ENCODE measurements around the gene RAPGEF5. TPM values are rescaled to one million over a fixed set of nuclear protein-coding genes. Genes with fewer than 3 reads are reported as not detected.

Gene RAPGEF5
- total RNA-seq, 5 donors from 2014 or later (not counting 1 experiment from before 2014, with no cell fraction given), result 0.12 to 2.4 (median 0.61) TPM

DNA sequence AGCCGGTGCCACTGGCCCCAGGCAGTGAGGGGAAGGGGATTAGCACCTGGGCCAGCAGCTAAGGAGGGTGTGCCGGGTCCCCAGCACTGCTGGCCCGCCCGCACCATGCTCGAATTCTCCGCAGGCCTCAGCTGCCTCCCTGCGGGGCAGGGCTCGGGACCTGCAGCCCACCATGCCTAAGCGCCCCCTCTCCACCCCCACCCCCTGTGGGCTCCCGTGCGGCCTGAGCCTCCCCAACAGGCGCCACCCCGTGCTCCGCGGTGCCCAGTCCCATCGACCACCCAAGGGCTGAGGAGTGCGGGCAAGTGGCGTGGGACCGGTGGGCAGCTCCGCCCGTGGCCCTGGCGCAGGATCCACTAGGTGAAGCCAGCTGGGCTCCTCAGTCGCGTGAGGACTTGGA is 266.4 kb downstream of the RAPGEF5 start:
- no peaks in the 10 kb centered on the region for H3K9me3 ChIP-seq
- ChIA-PET POLR2A (no interaction called here), CTCF (interaction anchor here in 1 of 2 donors (1.0 kb wide), 1 partner anchor 13 kb away, joined by 3 read pairs; no protein-coding TSS in a partner anchor)
- H3K36me3 ChIP-seq (ENCODE audit: control insufficient read depth in 2 of 2, extremely low read depth in 1 of 2, insufficient read depth in 1 of 2, low read length in 1 of 2), result no peaks in the 10 kb centered on the region
- H3K4me3 ChIP-seq (ENCODE audit: control insufficient read depth in 1 of 2, extremely low read depth in 1 of 2, low read length in 1 of 2), result no peak overlapping the region
- Mint-ChIP-seq H3K27ac (no peak overlapping the region), H3K9me3 (no peaks in the 10 kb centered on the region), H3K4me1 (no peaks in the 10 kb centered on the region), H3K36me3 (no peaks in the 10 kb centered on the region), H3K27me3 (peaks cover 0 to 5% of the 10 kb centered on the region in 2 donors), H3K4me3 (no peak overlapping the region)
- DNase-seq (no peak), ATAC-seq (replicated peaks in 1 of 4) (no peak)
- no peak overlapping the region for H3K27ac ChIP-seq (ENCODE audit: low read length)
- peaks cover 0 to 4% of the 10 kb centered on the region in 2 experiments for H3K27me3 ChIP-seq (replicated peaks in 1 of 2; ENCODE audit: control insufficient read depth in 2 of 2, extremely low read depth in 1 of 2, insufficient read depth in 2 of 2, low read length in 1 of 2)
- WGBS (ENCODE audit: insufficient coverage), result 100% methylated on average over 1 of the region's 24 CpGs
- H3K4me1 ChIP-seq (ENCODE audit: control insufficient read depth in 1 of 2, extremely low read depth in 1 of 2, insufficient read depth in 2 of 2, low read length in 2 of 2), result no peaks in the 10 kb centered on the region

DNA sequence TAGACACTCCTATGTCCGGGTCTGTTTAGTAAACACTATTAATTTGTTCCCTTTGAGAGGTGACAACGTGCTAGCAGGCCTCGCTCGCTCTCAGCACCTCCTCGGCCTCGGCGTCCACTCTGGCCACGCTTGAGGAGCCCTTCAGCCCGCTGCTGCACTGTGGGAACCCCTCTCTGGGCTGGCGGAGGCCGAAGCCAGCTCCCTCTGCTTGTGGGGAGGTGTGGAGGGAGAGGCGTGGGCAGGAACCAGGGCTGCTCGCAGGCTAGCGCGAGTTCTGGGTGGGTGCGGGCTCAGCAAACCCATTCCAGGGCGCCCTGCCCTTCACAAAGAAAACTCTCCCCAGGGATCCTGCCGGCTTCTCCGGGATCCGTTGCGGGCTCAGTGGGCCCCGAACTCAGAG is 266.8 kb downstream of the RAPGEF5 start:
- H3K4me3 ChIP-seq (ENCODE audit: control insufficient read depth in 1 of 2, extremely low read depth in 1 of 2, low read length in 1 of 2), result no peak overlapping the region
- ChIA-PET POLR2A (no interaction called here), CTCF (no interaction called here)
- no peaks in the 10 kb centered on the region for H3K9me3 ChIP-seq
- Mint-ChIP-seq H3K9me3 (no peaks in the 10 kb centered on the region), H3K36me3 (no peaks in the 10 kb centered on the region), H3K27me3 (peaks cover 0 to 5% of the 10 kb centered on the region in 2 donors), H3K4me1 (no peaks in the 10 kb centered on the region), H3K27ac (no peak overlapping the region), H3K4me3 (no peak overlapping the region)
- 90% methylated on average over 9 of the region's 22 CpGs for WGBS (ENCODE audit: insufficient coverage)
- no peaks in the 10 kb centered on the region for H3K4me1 ChIP-seq (ENCODE audit: control insufficient read depth in 1 of 2, extremely low read depth in 1 of 2, insufficient read depth in 2 of 2, low read length in 2 of 2)
- no peak for DNase-seq
- H3K27ac ChIP-seq (ENCODE audit: low read length), result no peak overlapping the region
- H3K36me3 ChIP-seq (ENCODE audit: control insufficient read depth in 2 of 2, extremely low read depth in 1 of 2, insufficient read depth in 1 of 2, low read length in 1 of 2), result no peaks in the 10 kb centered on the region
- no peak for ATAC-seq (replicated peaks in 1 of 4)
- peaks cover 0 to 4% of the 10 kb centered on the region in 2 experiments for H3K27me3 ChIP-seq (replicated peaks in 1 of 2; ENCODE audit: control insufficient read depth in 2 of 2, extremely low read depth in 1 of 2, insufficient read depth in 2 of 2, low read length in 1 of 2)

DNA sequence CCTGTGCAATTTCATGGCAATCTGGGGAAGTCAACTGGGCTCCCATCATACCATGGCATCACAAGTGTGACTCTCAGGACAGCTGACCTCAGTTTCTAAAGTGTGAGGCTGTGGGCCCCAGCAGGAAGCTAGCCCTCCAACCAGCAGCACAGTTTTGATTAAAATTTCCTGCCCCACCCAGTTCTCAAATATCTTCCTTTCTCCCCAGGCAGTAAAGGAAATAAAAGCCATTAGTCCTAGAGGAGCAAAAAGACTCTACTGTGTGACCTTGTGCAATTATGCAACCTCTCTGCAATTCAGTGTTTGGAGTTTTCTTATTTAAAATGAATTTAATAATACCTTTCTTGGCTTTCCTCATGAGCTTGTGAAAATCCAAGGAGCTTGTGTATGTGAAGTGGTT is 268.1 kb downstream of the RAPGEF5 start:
- ChIA-PET CTCF (interaction anchor here in 1 of 2 donors (0.6 kb wide), 1 partner anchor 782 kb away, joined by 3 read pairs; no protein-coding TSS in a partner anchor), POLR2A (no interaction called here)
- Histone ChIP-seq H3K9me3 (no peaks in the 10 kb centered on the region), H3K36me3 (ENCODE audit: control insufficient read depth in 2 of 2, extremely low read depth in 1 of 2, insufficient read depth in 1 of 2, low read length in 1 of 2) (no peaks in the 10 kb centered on the region), H3K27ac (ENCODE audit: low read length) (no peak overlapping the region), H3K4me3 (ENCODE audit: control insufficient read depth in 1 of 2, extremely low read depth in 1 of 2, low read length in 1 of 2) (no peak overlapping the region), H3K4me1 (ENCODE audit: control insufficient read depth in 1 of 2, extremely low read depth in 1 of 2, insufficient read depth in 2 of 2, low read length in 2 of 2) (no peaks in the 10 kb centered on the region), H3K27me3 (replicated peaks in 1 of 2; ENCODE audit: control insufficient read depth in 2 of 2, extremely low read depth in 1 of 2, insufficient read depth in 2 of 2, low read length in 1 of 2) (peaks cover 0 to 3% of the 10 kb centered on the region in 2 experiments)
- Mint-ChIP-seq H3K27ac (no peak overlapping the region), H3K36me3 (no peaks in the 10 kb centered on the region), H3K9me3 (no peaks in the 10 kb centered on the region), H3K4me3 (no peak overlapping the region), H3K27me3 (peaks cover 0 to 5% of the 10 kb centered on the region in 2 donors), H3K4me1 (peaks cover under 1 to 1% (median under 1%) of the 10 kb centered on the region in 3 donors)
- ATAC-seq (replicated peaks in 1 of 4) (no peak), DNase-seq (no peak)

DNA sequence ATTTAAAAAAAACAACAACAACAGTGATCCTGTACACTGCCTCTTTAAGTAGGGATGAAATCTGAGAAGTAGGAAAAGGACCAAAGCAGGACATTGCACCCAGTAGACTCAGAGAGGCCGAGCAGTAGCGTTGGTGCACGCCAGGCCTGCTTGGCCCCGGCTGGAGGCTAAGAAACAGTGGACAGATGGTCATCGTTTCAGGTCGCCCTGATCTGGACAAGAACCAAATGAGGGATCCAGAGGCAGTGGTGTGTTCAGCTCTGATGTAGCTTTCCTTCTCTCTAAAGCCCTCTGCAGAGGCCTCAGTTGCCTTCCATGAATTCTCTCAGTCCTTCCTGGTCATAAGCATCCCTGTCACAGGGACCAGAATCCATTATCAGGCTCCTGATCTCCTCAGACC is 269.1 kb downstream of the RAPGEF5 start:
- no peak overlapping the region for H3K4me3 ChIP-seq (ENCODE audit: control insufficient read depth in 1 of 2, extremely low read depth in 1 of 2, low read length in 1 of 2)
- no peak overlapping the region for H3K27ac Mint-ChIP-seq
- H3K4me1 Mint-ChIP-seq, result peaks cover 4 to 7% (median 6%) of the 10 kb centered on the region in 3 donors
- H3K27me3 Mint-ChIP-seq, result peaks cover 0 to 5% of the 10 kb centered on the region in 2 donors
- H3K9me3 Mint-ChIP-seq, result no peaks in the 10 kb centered on the region
- DNase-seq, result no peak
- H3K4me3 Mint-ChIP-seq, result no peak overlapping the region
- H3K27ac ChIP-seq (ENCODE audit: low read length), result no peak overlapping the region
- H3K27me3 ChIP-seq (replicated peaks in 1 of 2; ENCODE audit: control insufficient read depth in 2 of 2, extremely low read depth in 1 of 2, insufficient read depth in 2 of 2, low read length in 1 of 2), result no peaks in the 10 kb centered on the region
- H3K4me1 ChIP-seq (ENCODE audit: control insufficient read depth in 1 of 2, extremely low read depth in 1 of 2, insufficient read depth in 2 of 2, low read length in 2 of 2), result peaks cover 0 to 3% of the 10 kb centered on the region in 2 experiments
- 95% methylated on average over 6 of the region's 6 CpGs for WGBS (ENCODE audit: insufficient coverage)
- ChIA-PET POLR2A (no interaction called here), CTCF (no interaction called here)
- H3K36me3 Mint-ChIP-seq, result no peaks in the 10 kb centered on the region
- H3K9me3 ChIP-seq, result no peaks in the 10 kb centered on the region
- H3K36me3 ChIP-seq (ENCODE audit: control insufficient read depth in 2 of 2, extremely low read depth in 1 of 2, insufficient read depth in 1 of 2, low read length in 1 of 2), result no peaks in the 10 kb centered on the region
- ATAC-seq (replicated peaks in 1 of 4), result no peak

DNA sequence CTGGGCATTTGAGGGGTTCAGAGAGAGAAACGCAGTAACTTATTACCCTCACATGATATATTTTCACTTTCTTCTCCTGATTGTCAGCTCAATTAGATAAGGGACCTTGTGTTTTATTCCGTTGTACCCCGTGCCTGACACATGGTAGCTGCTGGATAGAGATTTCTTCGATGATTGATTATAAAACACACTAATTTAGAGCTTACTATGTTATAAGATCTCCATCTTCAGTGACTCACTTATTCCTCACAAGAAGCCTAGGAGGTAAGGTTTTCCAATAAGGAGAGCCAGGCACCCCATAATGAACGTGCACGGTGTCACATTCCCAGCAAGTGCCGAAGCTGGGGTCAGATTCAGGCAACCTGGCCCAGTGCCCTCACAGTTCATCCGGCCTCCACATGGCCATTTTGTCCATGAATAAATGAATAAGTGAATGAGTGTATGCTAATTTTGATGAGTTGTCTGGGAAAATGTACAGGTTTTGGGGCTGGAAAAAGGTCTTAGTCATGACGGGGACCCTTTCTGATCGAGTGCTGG is 273.2 kb downstream of the RAPGEF5 start:
- ChIA-PET CTCF (interaction anchor here (0.6 to 2.2 kb wide), 24 partner anchors 8 to 1911 kb away, joined by 3 to 13 read pairs (median 4); no protein-coding TSS in a partner anchor), POLR2A (interaction anchor here in 1 of 2 donors (0.5 kb wide), 1 partner anchor 16 kb away, joined by 6 read pairs; no protein-coding TSS in a partner anchor)
- Mint-ChIP-seq H3K4me3 (peak overlapping the region; percentile 75 to 81 (median 79)), H3K9me3 (no peaks in the 10 kb centered on the region), H3K27me3 (peaks cover 8 to 13% of the 10 kb centered on the region in 2 donors), H3K36me3 (no peaks in the 10 kb centered on the region), H3K4me1 (peaks cover 10 to 17% (median 15%) of the 10 kb centered on the region in 3 donors), H3K27ac (peak overlapping the region in 1 of 2 donors; percentile 32)
- no peaks in the 10 kb centered on the region for H3K9me3 ChIP-seq
- DNase-seq (no peak), ATAC-seq (replicated peaks in 1 of 4) (no peak)
- peaks cover 0 to 10% of the 10 kb centered on the region in 2 experiments for H3K4me1 ChIP-seq (ENCODE audit: control insufficient read depth in 1 of 2, extremely low read depth in 1 of 2, insufficient read depth in 2 of 2, low read length in 2 of 2)
- peak overlapping the region; percentile 67 to 70 for H3K4me3 ChIP-seq (ENCODE audit: control insufficient read depth in 1 of 2, extremely low read depth in 1 of 2, low read length in 1 of 2)
- WGBS (ENCODE audit: insufficient coverage), result 94% methylated on average over 6 of the region's 10 CpGs
- H3K27me3 ChIP-seq (replicated peaks in 1 of 2; ENCODE audit: control insufficient read depth in 2 of 2, extremely low read depth in 1 of 2, insufficient read depth in 2 of 2, low read length in 1 of 2), result peaks cover 0 to 3% of the 10 kb centered on the region in 2 experiments
- H3K36me3 ChIP-seq (ENCODE audit: control insufficient read depth in 2 of 2, extremely low read depth in 1 of 2, insufficient read depth in 1 of 2, low read length in 1 of 2), result no peaks in the 10 kb centered on the region
- peak overlapping the region; percentile 30 for H3K27ac ChIP-seq (ENCODE audit: low read length)

DNA sequence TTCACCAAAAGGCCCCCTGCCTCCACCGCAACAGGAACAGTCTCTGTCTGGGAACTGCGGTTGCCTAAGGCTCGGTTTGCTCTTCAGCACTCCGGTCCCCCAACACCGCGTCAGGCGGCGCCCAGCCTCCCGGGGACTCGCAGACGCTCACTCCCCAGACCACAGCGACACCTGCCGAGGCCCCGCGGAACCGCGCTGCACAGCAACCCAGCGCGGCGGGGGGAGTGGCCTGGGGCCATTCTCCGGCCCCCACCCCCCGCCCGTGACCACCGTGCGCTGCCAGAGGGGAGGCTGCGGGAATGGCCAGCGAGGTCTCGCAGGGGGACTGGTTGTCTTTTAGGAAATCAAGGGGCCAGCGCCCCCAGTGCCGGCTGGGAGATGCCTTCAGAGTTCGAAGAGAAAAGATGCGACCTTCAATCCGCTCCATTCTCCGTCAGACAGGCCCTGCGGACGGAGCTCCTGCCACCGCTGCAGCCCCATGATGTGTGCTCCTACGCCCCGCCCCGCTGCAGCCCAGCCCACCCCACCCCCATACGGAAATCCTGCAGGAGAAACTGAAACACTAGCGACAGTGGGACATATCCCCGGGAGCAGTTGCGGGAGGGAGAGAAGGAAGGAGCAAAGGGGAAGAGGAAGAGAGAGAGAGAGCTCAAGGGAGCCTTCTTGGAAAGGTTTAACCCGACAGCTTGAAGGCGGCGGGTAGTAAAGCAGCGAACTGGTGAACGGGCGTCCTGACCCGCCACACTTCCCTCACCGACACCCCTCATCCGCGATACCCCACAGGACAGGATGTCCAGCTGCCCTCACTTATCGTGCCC is 273.9 kb downstream of the RAPGEF5 start:
- CTCF ChIA-PET, result interaction anchor here (0.5 to 2.2 kb wide), 29 partner anchors 9 to 1910 kb away, joined by 3 to 13 read pairs (median 4); no protein-coding TSS in a partner anchor
- POLR2A ChIA-PET, result interaction anchor here in 1 of 2 donors (0.5 kb wide), 1 partner anchor 16 kb away, joined by 6 read pairs; no protein-coding TSS in a partner anchor
- H3K4me3 ChIP-seq (ENCODE audit: control insufficient read depth in 1 of 2, extremely low read depth in 1 of 2, low read length in 1 of 2), result peak overlapping the region; percentile 67 to 70
- peaks cover 0 to 10% of the 10 kb centered on the region in 2 experiments for H3K4me1 ChIP-seq (ENCODE audit: control insufficient read depth in 1 of 2, extremely low read depth in 1 of 2, insufficient read depth in 2 of 2, low read length in 2 of 2)
- no peaks in the 10 kb centered on the region for H3K36me3 ChIP-seq (ENCODE audit: control insufficient read depth in 2 of 2, extremely low read depth in 1 of 2, insufficient read depth in 1 of 2, low read length in 1 of 2)
- ATAC-seq (replicated peaks in 1 of 4), result peak; percentile 97 to 98 (median 97)
- 0% methylated on average over 37 of the region's 55 CpGs for WGBS (ENCODE audit: insufficient coverage)
- H3K27me3 ChIP-seq (replicated peaks in 1 of 2; ENCODE audit: control insufficient read depth in 2 of 2, extremely low read depth in 1 of 2, insufficient read depth in 2 of 2, low read length in 1 of 2), result peaks cover 1 to 3% of the 10 kb centered on the region in 2 experiments
- Mint-ChIP-seq H3K9me3 (no peaks in the 10 kb centered on the region), H3K27ac (peak overlapping the region; percentile 32 to 55), H3K36me3 (no peaks in the 10 kb centered on the region), H3K4me1 (peaks cover 10 to 17% (median 15%) of the 10 kb centered on the region in 3 donors), H3K27me3 (peaks cover 10 to 18% of the 10 kb centered on the region in 2 donors), H3K4me3 (peak overlapping the region; percentile 75 to 81 (median 79))
- peak; percentile 56 to 86 (median 75) for DNase-seq
- peak overlapping the region; percentile 35 for H3K27ac ChIP-seq (ENCODE audit: low read length)
- no peaks in the 10 kb centered on the region for H3K9me3 ChIP-seq
